ENCODE measurements around the gene BCL2L11. TPM values are rescaled to one million over a fixed set of nuclear protein-coding genes. Genes with fewer than 3 reads are reported as not detected.

The BCL2L11 gene
- total RNA-seq, 1 donor from 2014 or later = 19.3 TPM

- Histone ChIP-seq H3K79me2 (ENCODE audit: insufficient read depth, low read length) (no peaks in the 10 kb centered on the region), H3K4me1 (ENCODE audit: insufficient read depth, low read length) (peaks cover 11% of the 10 kb centered on the region), H3K27ac (ENCODE audit: low read depth, low read length) (no peak overlapping the region), H3K9me3 (ENCODE audit: insufficient read depth, low read depth, low read length) (no peaks in the 10 kb centered on the region), H3K4me3 (ENCODE audit: insufficient read depth, low read depth, low read length) (no peak overlapping the region), H4K20me1 (ENCODE audit: insufficient read depth, low read length) (peaks cover 46% of the 10 kb centered on the region), H3K27me3 (ENCODE audit: insufficient read depth, low read length) (no peaks in the 10 kb centered on the region), H3K4me2 (ENCODE audit: low read length) (no peak overlapping the region), H2AFZ (ENCODE audit: low read depth, low read length) (no peak overlapping the region), H3K36me3 (ENCODE audit: insufficient read depth, low read length) (no peaks in the 10 kb centered on the region), H3K9ac (ENCODE audit: low read length) (no peak overlapping the region)
- Mint-ChIP-seq H3K4me1 (ENCODE audit: low read depth, unreplicated experiment) (peaks cover 4% of the 10 kb centered on the region), H3K4me3 (ENCODE audit: unreplicated experiment) (no peak overlapping the region), H3K9me3 (ENCODE audit: unreplicated experiment) (no peaks in the 10 kb centered on the region), H3K27me3 (ENCODE audit: low read depth, unreplicated experiment) (no peaks in the 10 kb centered on the region), H3K36me3 (ENCODE audit: low read depth, unreplicated experiment) (peaks cover 19% of the 10 kb centered on the region), H3K27ac (ENCODE audit: unreplicated experiment) (no peak overlapping the region)
- no peak for FAIRE-seq
- TF ChIP-seq EZH2 (IDR thresholded peaks at IDR 0.05; ENCODE audit: insufficient read depth, low read length) = no peak
- TF ChIP-seq, protein P1, sequence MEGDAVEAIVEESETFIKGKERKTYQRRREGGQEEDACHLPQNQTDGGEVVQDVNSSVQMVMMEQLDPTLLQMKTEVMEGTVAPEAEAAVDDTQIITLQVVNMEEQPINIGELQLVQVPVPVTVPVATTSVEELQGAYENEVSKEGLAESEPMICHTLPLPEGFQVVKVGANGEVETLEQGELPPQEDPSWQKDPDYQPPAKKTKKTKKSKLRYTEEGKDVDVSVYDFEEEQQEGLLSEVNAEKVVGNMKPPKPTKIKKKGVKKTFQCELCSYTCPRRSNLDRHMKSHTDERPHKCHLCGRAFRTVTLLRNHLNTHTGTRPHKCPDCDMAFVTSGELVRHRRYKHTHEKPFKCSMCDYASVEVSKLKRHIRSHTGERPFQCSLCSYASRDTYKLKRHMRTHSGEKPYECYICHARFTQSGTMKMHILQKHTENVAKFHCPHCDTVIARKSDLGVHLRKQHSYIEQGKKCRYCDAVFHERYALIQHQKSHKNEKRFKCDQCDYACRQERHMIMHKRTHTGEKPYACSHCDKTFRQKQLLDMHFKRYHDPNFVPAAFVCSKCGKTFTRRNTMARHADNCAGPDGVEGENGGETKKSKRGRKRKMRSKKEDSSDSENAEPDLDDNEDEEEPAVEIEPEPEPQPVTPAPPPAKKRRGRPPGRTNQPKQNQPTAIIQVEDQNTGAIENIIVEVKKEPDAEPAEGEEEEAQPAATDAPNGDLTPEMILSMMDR (IDR thresholded peaks at IDR 0.05; ENCODE audit: insufficient read depth, low read depth, low read length) = no peak
- DNase-seq (ENCODE audit: low read depth) = no peak
Measured at GRCh38 chr2:111134055-111134454, 13.3 kb downstream of the BCL2L11 start.

- Histone ChIP-seq H3K27ac (ENCODE audit: low read depth, low read length) (no peak overlapping the region), H3K79me2 (ENCODE audit: insufficient read depth, low read length) (no peaks in the 10 kb centered on the region), H3K36me3 (ENCODE audit: insufficient read depth, low read length) (no peaks in the 10 kb centered on the region), H4K20me1 (ENCODE audit: insufficient read depth, low read length) (peaks cover 57% of the 10 kb centered on the region), H3K4me3 (ENCODE audit: insufficient read depth, low read depth, low read length) (no peak overlapping the region), H3K4me1 (ENCODE audit: insufficient read depth, low read length) (peaks cover 11% of the 10 kb centered on the region), H2AFZ (ENCODE audit: low read depth, low read length) (no peak overlapping the region), H3K9me3 (ENCODE audit: insufficient read depth, low read depth, low read length) (no peaks in the 10 kb centered on the region), H3K9ac (ENCODE audit: low read length) (no peak overlapping the region), H3K4me2 (ENCODE audit: low read length) (peak overlapping the region; percentile 21), H3K27me3 (ENCODE audit: insufficient read depth, low read length) (no peaks in the 10 kb centered on the region)
- H3K4me3 Mint-ChIP-seq (ENCODE audit: unreplicated experiment) = no peak overlapping the region
- no peak for TF ChIP-seq EZH2 (IDR thresholded peaks at IDR 0.05; ENCODE audit: insufficient read depth, low read length)
- TF ChIP-seq, protein P1 (IDR thresholded peaks at IDR 0.05; ENCODE audit: insufficient read depth, low read depth, low read length) = no peak
- FAIRE-seq = no peak
- H3K36me3 Mint-ChIP-seq (ENCODE audit: low read depth, unreplicated experiment) = peaks cover 21% of the 10 kb centered on the region
- H3K4me1 Mint-ChIP-seq (ENCODE audit: low read depth, unreplicated experiment) = peaks cover 6% of the 10 kb centered on the region
- no peak overlapping the region for H3K27ac Mint-ChIP-seq (ENCODE audit: unreplicated experiment)
- H3K27me3 Mint-ChIP-seq (ENCODE audit: low read depth, unreplicated experiment) = no peaks in the 10 kb centered on the region
- H3K9me3 Mint-ChIP-seq (ENCODE audit: unreplicated experiment) = no peaks in the 10 kb centered on the region
- DNase-seq (ENCODE audit: low read depth) = no peak
Measured at GRCh38 chr2:111135237-111135909, 14.7 kb downstream of the BCL2L11 start.

GRCh38 chr2:111135910-111136297, 15.2 kb downstream of the BCL2L11 start:
- H3K9me3 Mint-ChIP-seq (ENCODE audit: unreplicated experiment) = no peaks in the 10 kb centered on the region
- H3K4me2 ChIP-seq (ENCODE audit: low read length) = peak overlapping the region; percentile 21
- no peaks in the 10 kb centered on the region for H3K36me3 ChIP-seq (ENCODE audit: insufficient read depth, low read length)
- no peak overlapping the region for H2AFZ ChIP-seq (ENCODE audit: low read depth, low read length)
- no peaks in the 10 kb centered on the region for H3K79me2 ChIP-seq (ENCODE audit: insufficient read depth, low read length)
- H4K20me1 ChIP-seq (ENCODE audit: insufficient read depth, low read length) = peaks cover 59% of the 10 kb centered on the region
- H3K4me3 ChIP-seq (ENCODE audit: insufficient read depth, low read depth, low read length) = no peak overlapping the region
- FAIRE-seq (no peak), DNase-seq (ENCODE audit: low read depth) (peak; percentile 82)
- peaks cover 21% of the 10 kb centered on the region for H3K36me3 Mint-ChIP-seq (ENCODE audit: low read depth, unreplicated experiment)
- TF ChIP-seq, protein P1 (IDR thresholded peaks at IDR 0.05; ENCODE audit: insufficient read depth, low read depth, low read length) = peak; percentile 30
- no peak for TF ChIP-seq EZH2 (IDR thresholded peaks at IDR 0.05; ENCODE audit: insufficient read depth, low read length)
- peaks cover 6% of the 10 kb centered on the region for H3K4me1 Mint-ChIP-seq (ENCODE audit: low read depth, unreplicated experiment)
- H3K9ac ChIP-seq (ENCODE audit: low read length) = no peak overlapping the region
- H3K27me3 Mint-ChIP-seq (ENCODE audit: low read depth, unreplicated experiment) = no peaks in the 10 kb centered on the region
- no peaks in the 10 kb centered on the region for H3K9me3 ChIP-seq (ENCODE audit: insufficient read depth, low read depth, low read length)
- no peak overlapping the region for H3K4me3 Mint-ChIP-seq (ENCODE audit: unreplicated experiment)
- no peaks in the 10 kb centered on the region for H3K27me3 ChIP-seq (ENCODE audit: insufficient read depth, low read length)
- H3K4me1 ChIP-seq (ENCODE audit: insufficient read depth, low read length) = peaks cover 11% of the 10 kb centered on the region
- H3K27ac ChIP-seq (ENCODE audit: low read depth, low read length) = no peak overlapping the region
- peak overlapping the region; percentile 14 for H3K27ac Mint-ChIP-seq (ENCODE audit: unreplicated experiment)

Data from astrocyte (in vitro differentiated cells and primary cell).